SK-N-SH (cell line): Measurements from ENCODE around the gene PCLO. TPM values are rescaled to one million over a fixed set of nuclear protein-coding genes. Genes with fewer than 3 reads are reported as not detected.

Experiments used
- CTCF ChIA-PET: fragments of 300-600, 350-600 bp; formaldehyde crosslinking; extraction: SDS; loops from one replicate; lab custom pipeline; 2021; lab: Yijun Ruan, JAX
- POLR2A ChIA-PET: fragments of 350-600 bp; sonication (Branson Sonifier 250); formaldehyde crosslinking; extraction: SDS; loops from one replicate; lab custom pipeline; 2020; ENCODE audit warnings: antibody characterized with exemption, inconsistent platforms; lab: Yijun Ruan, JAX
- DNase-seq: peaks from one replicate; pipeline ENCODE4 v3.0.0; 2012
- H2AFZ ChIP-seq: fragments of 200-600 bp; sonication (generic); 2 replicates; pipeline ENCODE4 v1.8.1; 2016; ENCODE audit warnings: antibody characterized with exemption, mild to moderate bottlenecking, low read depth
- H3F3A ChIP-seq: fragments of 200-600 bp; sonication (generic); replicated peaks from 2 replicates; pipeline ENCODE3; 2016; ENCODE audit warnings: antibody characterized with exemption, mild to moderate bottlenecking; ENCODE audit not compliant: insufficient read depth
- H3K27ac ChIP-seq, 2 experiments: fragments of 200-500 bp in 1 of 2; fragments of 200-600 bp in 1 of 2; sonication (Bioruptor generic) in 1 of 2; sonication (generic), shearing (Covaris generic) in 1 of 2; 2 replicates each; pipeline versions ENCODE4 v1.5.1 to v1.6.1; 2014 to 2016; ENCODE audit warnings: low read depth in 2 of 2, inconsistent platforms in 1 of 2, low read length in 1 of 2, mild to moderate bottlenecking in 1 of 2, mixed read lengths in 1 of 2
- H3K27me3 ChIP-seq: fragments of 200-600 bp; sonication (generic), shearing (Covaris generic); 2 replicates; pipeline ENCODE4 v1.6.1; 2016; ENCODE audit warnings: mixed run types; ENCODE audit not compliant: insufficient read depth
- H3K36me3 ChIP-seq, 2 experiments: fragments of 200-500 bp in 1 of 2; fragments of 200-600 bp in 1 of 2; sonication (Bioruptor generic) in 1 of 2; sonication (generic) in 1 of 2; replicated peaks in 1 of 2; 2 replicates each; pipeline versions ENCODE3 to v1.5.1; 2014 to 2016; ENCODE audit warnings: low read length in 1 of 2, mild to moderate bottlenecking in 1 of 2; ENCODE audit not compliant: insufficient read depth in 2 of 2, control insufficient read depth in 1 of 2
- H3K4me1 ChIP-seq, 2 experiments: fragments of 200-500 bp in 1 of 2; fragments of 200-600 bp in 1 of 2; sonication (Bioruptor generic) in 1 of 2; sonication (generic), shearing (Covaris generic) in 1 of 2; 2 replicates each; pipeline versions ENCODE4 v1.5.1 to v1.6.1; 2014 to 2016; ENCODE audit warnings: low read depth in 1 of 2, low read length in 1 of 2, mixed run types in 1 of 2; ENCODE audit not compliant: insufficient read depth in 2 of 2, control insufficient read depth in 1 of 2
- H3K4me2 ChIP-seq: fragments of 200-600 bp; sonication (generic), shearing (Covaris generic); 2 replicates; pipeline ENCODE4 v1.6.1; 2017; ENCODE audit warnings: mixed run types
- H3K4me3 ChIP-seq, 2 experiments: fragments of 200-500 bp in 1 of 2; fragments of 200-600 bp in 1 of 2; sonication (Bioruptor generic) in 1 of 2; sonication (generic), shearing (Covaris generic) in 1 of 2; 2 replicates each; pipeline versions ENCODE4 v1.5.1 to v1.8.1; 2014 to 2016; ENCODE audit warnings: low read depth in 2 of 2, inconsistent platforms in 1 of 2, low read length in 1 of 2, mild to moderate bottlenecking in 1 of 2, mixed read lengths in 1 of 2, moderate library complexity in 1 of 2
- H3K79me2 ChIP-seq: fragments of 200-600 bp; sonication (generic); 2 replicates; pipeline ENCODE4 v1.8.1; 2017; ENCODE audit warnings: mild to moderate bottlenecking; ENCODE audit not compliant: insufficient read depth
- H3K9ac ChIP-seq: fragments of 200-600 bp; sonication (generic); 2 replicates; pipeline ENCODE4 v1.6.1; 2017; ENCODE audit warnings: mixed run types
- H3K9me2 ChIP-seq: fragments of 200-600 bp; sonication (generic); 2 replicates; pipeline ENCODE4 v1.6.1; 2017; ENCODE audit warnings: mixed run types
- H3K9me3 ChIP-seq: fragments of 200-600 bp; sonication (generic); 2 replicates; pipeline ENCODE4 v1.6.1; 2017; ENCODE audit warnings: mixed run types, mild to moderate bottlenecking, moderate library complexity
- H4K20me1 ChIP-seq: fragments of 200-600 bp; sonication (generic); 2 replicates; pipeline ENCODE4 v1.6.1; 2017; ENCODE audit warnings: mild to moderate bottlenecking, mixed run types; ENCODE audit not compliant: insufficient read depth
- CHD2 ChIP-seq: fragments of 150-350 bp; IDR thresholded peaks from 2 replicates; pipeline ENCODE4 v1.6.1; 2018; ENCODE audit warnings: low read length; ENCODE audit not compliant: partially characterized antibody
- CTCF ChIP-seq: fragments of 200-600 bp; sonication (generic); IDR thresholded peaks from 2 replicates; pipeline ENCODE4 v1.6.1; 2017; ENCODE audit warnings: antibody characterized with exemption, mild to moderate bottlenecking, moderate library complexity
- ELF1 ChIP-seq: IDR thresholded peaks from 2 replicates; pipeline ENCODE4 v1.4.0; 2012
- EP300 ChIP-seq, 2 experiments: IDR thresholded peaks; 2 replicates each; pipeline versions ENCODE4 v1.4.0 to v1.6.1; 2012; ENCODE audit warnings: borderline replicate concordance in 1 of 2, low read depth in 1 of 2, low read length in 1 of 2
- FOXJ3 ChIP-seq: sonication (generic); formaldehyde crosslinking; IDR thresholded peaks from 2 replicates; pipeline ENCODE4 v1.5.1; 2020; ENCODE audit warnings: mild to moderate bottlenecking, missing genetic modification reagents
- FOXM1 ChIP-seq: IDR thresholded peaks from 2 replicates; pipeline ENCODE4 v1.4.0; 2012; ENCODE audit warnings: low read depth, mild to moderate bottlenecking
- GABPA ChIP-seq: IDR thresholded peaks from 2 replicates; pipeline ENCODE4 v1.4.0; 2012; ENCODE audit warnings: low read depth, mild to moderate bottlenecking
- GATA2 ChIP-seq: sonication (generic); formaldehyde crosslinking; IDR thresholded peaks from 2 replicates; pipeline ENCODE4 v1.5.0; 2020; ENCODE audit warnings: mild to moderate bottlenecking, missing genetic modification reagents
- JUND ChIP-seq: IDR thresholded peaks from 2 replicates; pipeline ENCODE4 v1.4.0; 2012
- MXI1 ChIP-seq: IDR thresholded peaks from 2 replicates; pipeline ENCODE4 v1.6.1; 2012; ENCODE audit warnings: mild to moderate bottlenecking, low read depth, low read length, improper control_type of control experiment
- POLR2AphosphoS5 ChIP-seq: IDR thresholded peaks from 2 replicates; pipeline ENCODE4 v1.6.1; 2012; ENCODE audit warnings: low read depth, low read length
- RAD21 ChIP-seq: IDR thresholded peaks from 2 replicates; pipeline ENCODE4 v1.6.1; 2012; ENCODE audit warnings: mild to moderate bottlenecking, low read length
- RCOR1 ChIP-seq: fragments of 150-350 bp; IDR thresholded peaks from 2 replicates; pipeline ENCODE4 v1.6.1; 2017; ENCODE audit warnings: antibody characterized with exemption, low read length
- RXRA ChIP-seq: IDR thresholded peaks from 2 replicates; pipeline ENCODE4 v1.4.0; 2012; ENCODE audit warnings: low read depth, mild to moderate bottlenecking, borderline replicate concordance
- SIN3A ChIP-seq: IDR thresholded peaks from 2 replicates; pipeline ENCODE4 v1.6.1; 2012; ENCODE audit warnings: low read depth, mild to moderate bottlenecking, low read length, moderate library complexity, borderline replicate concordance
- TCF12 ChIP-seq: IDR thresholded peaks from 2 replicates; pipeline ENCODE4 v1.4.0; 2012
- TEAD4 ChIP-seq: IDR thresholded peaks from 2 replicates; pipeline ENCODE4 v1.4.0; 2012; ENCODE audit warnings: mild to moderate bottlenecking, borderline replicate concordance; ENCODE audit not compliant: insufficient read depth
- USF1 ChIP-seq: IDR thresholded peaks from 2 replicates; pipeline ENCODE4 v1.4.0; 2012; ENCODE audit warnings: low read depth, borderline replicate concordance
- USF2 ChIP-seq: fragments of 150-350 bp; IDR thresholded peaks from 2 replicates; pipeline ENCODE4 v1.6.1; 2017; ENCODE audit warnings: antibody characterized with exemption, low read length, low read depth, borderline replicate concordance
- ZBTB33 ChIP-seq: IDR thresholded peaks from 2 replicates; pipeline ENCODE4 v1.4.0; 2012; ENCODE audit warnings: low read depth, borderline replicate concordance
- WGBS: methylation state at CpG from one replicate; pipeline ENCODE4 v1.1.6; 2017; ENCODE audit warnings: low lambda C conversion rate; 5-methylcytosine and 5-hydroxymethylcytosine counted together
- polyA plus RNA-seq, 3 experiments: library from polyadenylated mRNA; depleted of rRNA; stranded (reverse); fragments of >200 nt; gene quantifications; 2 replicates each; pipeline ENCODE4 v1.2.3, GENCODE V29; 2012

PCLO gene
- polyA plus RNA-seq, 1 of the 3 experiments (the other 2 are of a cell fraction) = 0.51 TPM

GRCh38 chr7:83153419-83153818 is 9.3 kb downstream of the PCLO start:
- Histone ChIP-seq H3K36me3 (peaks cover 0 to 4% of the 10 kb centered on the region in 2 experiments), H3K4me1 (peaks cover 0 to 20% of the 10 kb centered on the region in 2 experiments; a peak in 2 of 4 replicates), H3K27me3 (no peaks in the 10 kb centered on the region), H3K9ac (no peak overlapping the region), H3K79me2 (no peaks in the 10 kb centered on the region), H4K20me1 (no peaks in the 10 kb centered on the region), H3K9me3 (no peaks in the 10 kb centered on the region), H2AFZ (no peak overlapping the region), H3K9me2 (no peaks in the 10 kb centered on the region; the same call in 1 of the 2 replicates), H3K4me3 (no peak overlapping the region), H3K4me2 (no peak overlapping the region), H3K27ac (peak overlapping the region in 1 of 2 experiments; percentile 86; a peak in 2 of 4 replicates), H3F3A (no peaks in the 10 kb centered on the region)
- CTCF ChIA-PET = interaction anchor here (1.2 to 2.5 kb wide), 4 partner anchors 9 to 343 kb away, joined by 3 to 13 read pairs (median 6); partner anchors contain the start of gene PCLO
- DNase-seq = peak; percentile 78
- 23% methylated on average over 1 of the region's 1 CpG for WGBS
- POLR2A ChIA-PET = interaction anchor here (1.7 kb wide), 1 partner anchor 9 kb away, joined by 8 read pairs; the partner anchor contains the start of gene PCLO
- TF ChIP-seq RXRA (no peak), CTCF (no peak), RCOR1 (peak; percentile 84; the same call in 1 of the 2 replicates), ELF1 (no peak), CHD2 (peak; percentile 88), SIN3A (no peak), FOXJ3 (CRISPR knock-in tag) (0 out of 2 replicates have a peak, but pooled peaks have one; percentile 38), GATA2 (CRISPR knock-in tag) (peak; percentile 94), EP300 (IDR thresholded peaks at IDR 0.05; ENCODE audit: borderline replicate concordance in 1 of 2, low read depth in 1 of 2, low read length in 1 of 2) (peak in 1 of 2 experiments; percentile 83; a peak in 2 of 4 replicates), ZBTB33 (no peak), RAD21 (peak; percentile 38), GABPA (no peak)

GRCh38 chr7:83150310-83150709 is 12.4 kb downstream of the PCLO start:
- no peaks in the 10 kb centered on the region for H3K27me3 ChIP-seq
- H3K4me2 ChIP-seq = no peak overlapping the region
- no peak overlapping the region for H3K4me3 ChIP-seq
- DNase-seq = no peak
- H3K9me3 ChIP-seq = no peaks in the 10 kb centered on the region
- ChIA-PET CTCF (interaction anchor here (1.0 to 1.1 kb wide), 2 partner anchors 19 to 134 kb away, joined by 3 read pairs; no protein-coding TSS in a partner anchor), POLR2A (no interaction called here)
- peaks cover 0 to 15% of the 10 kb centered on the region in 2 experiments; a peak in 2 of 4 replicates for H3K4me1 ChIP-seq
- H3K27ac ChIP-seq = no peak overlapping the region
- no peaks in the 10 kb centered on the region; the same call in 1 of the 2 replicates for H3K9me2 ChIP-seq
- H2AFZ ChIP-seq = no peak overlapping the region
- H3K9ac ChIP-seq = no peak overlapping the region
- TF ChIP-seq FOXM1 (no peak), ELF1 (no peak), TCF12 (no peak), MXI1 (no peak), USF1 (no peak), CHD2 (no peak), TEAD4 (no peak), POLR2AphosphoS5 (no peak), RCOR1 (no peak), USF2 (no peak), GABPA (no peak), JUND (no peak), SIN3A (no peak)
- no peaks in the 10 kb centered on the region for H3K79me2 ChIP-seq
- peaks cover 0 to 5% of the 10 kb centered on the region in 2 experiments for H3K36me3 ChIP-seq
- WGBS = 45% methylated on average over 2 of the region's 2 CpGs
- H4K20me1 ChIP-seq = no peaks in the 10 kb centered on the region
- H3F3A ChIP-seq = no peaks in the 10 kb centered on the region
